ENCODE measurements around the gene IFI27.

The IFI27 gene

GRCh38 chr14:94088516-94088915 lies 22.0 kb upstream of the IFI27 start:
- no peak overlapping the region for H3K27ac Mint-ChIP-seq
- H3K4me3 Mint-ChIP-seq: no peak overlapping the region
- DNase-seq (no peak), ATAC-seq (replicated peaks) (no peak)
- no peaks in the 10 kb centered on the region for H3K27me3 Mint-ChIP-seq
- no peaks in the 10 kb centered on the region for H3K36me3 Mint-ChIP-seq (ENCODE audit: insufficient read depth)
- no peaks in the 10 kb centered on the region for H3K4me1 Mint-ChIP-seq (ENCODE audit: low read depth in 2 of 2)
- no peaks in the 10 kb centered on the region for H3K9me3 Mint-ChIP-seq

GRCh38 chr14:94089479-94089878 lies 21.1 kb upstream of the IFI27 start:
- Mint-ChIP-seq H3K27me3 (no peaks in the 10 kb centered on the region), H3K4me3 (no peak overlapping the region), H3K27ac (no peak overlapping the region), H3K9me3 (no peaks in the 10 kb centered on the region), H3K36me3 (ENCODE audit: insufficient read depth) (no peaks in the 10 kb centered on the region), H3K4me1 (ENCODE audit: low read depth in 2 of 2) (no peaks in the 10 kb centered on the region)
- DNase-seq (no peak), ATAC-seq (replicated peaks) (no peak)

- Mint-ChIP-seq H3K36me3 (ENCODE audit: insufficient read depth) (peaks cover under 1% of the 10 kb centered on the region), H3K27ac (no peak overlapping the region), H3K9me3 (no peaks in the 10 kb centered on the region), H3K4me1 (ENCODE audit: low read depth in 2 of 2) (no peaks in the 10 kb centered on the region), H3K4me3 (no peak overlapping the region), H3K27me3 (no peaks in the 10 kb centered on the region)
- ATAC-seq (replicated peaks) (no peak), DNase-seq (no peak)
These were observed 17.1 kb upstream of the IFI27 start for GRCh38 chr14:94093418-94093817.

- no peak overlapping the region for H3K4me3 Mint-ChIP-seq
- no peaks in the 10 kb centered on the region for H3K9me3 Mint-ChIP-seq
- no peak overlapping the region for H3K27ac Mint-ChIP-seq
- DNase-seq (no peak), ATAC-seq (replicated peaks) (no peak)
- no peaks in the 10 kb centered on the region for H3K27me3 Mint-ChIP-seq
- H3K36me3 Mint-ChIP-seq (ENCODE audit: insufficient read depth): peaks cover 4% of the 10 kb centered on the region
- H3K4me1 Mint-ChIP-seq (ENCODE audit: low read depth in 2 of 2): no peaks in the 10 kb centered on the region
These were observed 13.4 kb upstream of the IFI27 start for GRCh38 chr14:94097091-94097490.

GRCh38 chr14:94098326-94098992 lies 12.1 kb upstream of the IFI27 start:
- Mint-ChIP-seq H3K9me3 (no peaks in the 10 kb centered on the region), H3K4me1 (ENCODE audit: low read depth in 2 of 2) (no peaks in the 10 kb centered on the region), H3K4me3 (no peak overlapping the region), H3K27me3 (no peaks in the 10 kb centered on the region), H3K27ac (no peak overlapping the region), H3K36me3 (ENCODE audit: insufficient read depth) (peaks cover 4% of the 10 kb centered on the region)
- ATAC-seq (replicated peaks) (no peak), DNase-seq (no peak)

- no peaks in the 10 kb centered on the region for H3K27me3 Mint-ChIP-seq
- DNase-seq (no peak), ATAC-seq (replicated peaks) (no peak)
- H3K4me1 Mint-ChIP-seq (ENCODE audit: low read depth in 2 of 2): no peaks in the 10 kb centered on the region
- H3K4me3 Mint-ChIP-seq: no peak overlapping the region
- H3K27ac Mint-ChIP-seq: no peak overlapping the region
- H3K9me3 Mint-ChIP-seq: no peaks in the 10 kb centered on the region
- peaks cover 4% of the 10 kb centered on the region for H3K36me3 Mint-ChIP-seq (ENCODE audit: insufficient read depth)
These were observed 11.5 kb upstream of the IFI27 start for GRCh38 chr14:94099006-94099405.

GRCh38 chr14:94100847-94101246 lies 9.7 kb upstream of the IFI27 start:
- Mint-ChIP-seq H3K4me3 (no peak overlapping the region), H3K36me3 (ENCODE audit: insufficient read depth) (peaks cover 4% of the 10 kb centered on the region), H3K27ac (no peak overlapping the region), H3K27me3 (no peaks in the 10 kb centered on the region), H3K4me1 (ENCODE audit: low read depth in 2 of 2) (no peaks in the 10 kb centered on the region), H3K9me3 (no peaks in the 10 kb centered on the region)
- no peak for ATAC-seq (replicated peaks)
- no peak for DNase-seq

GRCh38 chr14:94101748-94102147 lies 8.8 kb upstream of the IFI27 start:
- no peak overlapping the region for H3K4me3 Mint-ChIP-seq
- no peaks in the 10 kb centered on the region for H3K9me3 Mint-ChIP-seq
- no peaks in the 10 kb centered on the region for H3K4me1 Mint-ChIP-seq (ENCODE audit: low read depth in 2 of 2)
- no peak overlapping the region for H3K27ac Mint-ChIP-seq
- peaks cover 4% of the 10 kb centered on the region for H3K36me3 Mint-ChIP-seq (ENCODE audit: insufficient read depth)
- ATAC-seq (replicated peaks): no peak
- no peak for DNase-seq
- H3K27me3 Mint-ChIP-seq: no peaks in the 10 kb centered on the region

- DNase-seq (no peak), ATAC-seq (replicated peaks) (no peak)
- no peaks in the 10 kb centered on the region for H3K9me3 Mint-ChIP-seq
- no peaks in the 10 kb centered on the region for H3K4me1 Mint-ChIP-seq (ENCODE audit: low read depth in 2 of 2)
- H3K27ac Mint-ChIP-seq: no peak overlapping the region
- H3K27me3 Mint-ChIP-seq: no peaks in the 10 kb centered on the region
- H3K36me3 Mint-ChIP-seq (ENCODE audit: insufficient read depth): peaks cover 4% of the 10 kb centered on the region
- no peak overlapping the region for H3K4me3 Mint-ChIP-seq
These were observed 7.6 kb upstream of the IFI27 start for GRCh38 chr14:94102768-94103482.

- Mint-ChIP-seq H3K36me3 (ENCODE audit: insufficient read depth) (peaks cover 1% of the 10 kb centered on the region), H3K9me3 (no peaks in the 10 kb centered on the region), H3K4me3 (no peak overlapping the region), H3K27ac (no peak overlapping the region), H3K27me3 (no peaks in the 10 kb centered on the region), H3K4me1 (ENCODE audit: low read depth in 2 of 2) (no peaks in the 10 kb centered on the region)
- ATAC-seq (replicated peaks) (no peak), DNase-seq (no peak)
These were observed 6.9 kb upstream of the IFI27 start for GRCh38 chr14:94103554-94104150.

GRCh38 chr14:94104731-94105130 lies 5.8 kb upstream of the IFI27 start:
- Mint-ChIP-seq H3K27me3 (no peaks in the 10 kb centered on the region), H3K36me3 (ENCODE audit: insufficient read depth) (no peaks in the 10 kb centered on the region), H3K27ac (no peak overlapping the region), H3K9me3 (no peaks in the 10 kb centered on the region), H3K4me3 (no peak overlapping the region), H3K4me1 (ENCODE audit: low read depth in 2 of 2) (no peaks in the 10 kb centered on the region)
- DNase-seq: no peak
- ATAC-seq (replicated peaks): no peak

GRCh38 chr14:94109915-94110250 lies 653 bp upstream of the IFI27 start:
- no peaks in the 10 kb centered on the region for H3K36me3 Mint-ChIP-seq (ENCODE audit: insufficient read depth)
- no peak overlapping the region for H3K27ac Mint-ChIP-seq
- no peaks in the 10 kb centered on the region for H3K9me3 Mint-ChIP-seq
- peaks cover 0 to 4% of the 10 kb centered on the region in 2 donors for H3K4me1 Mint-ChIP-seq (ENCODE audit: low read depth in 2 of 2)
- DNase-seq: no peak
- no peak overlapping the region for H3K4me3 Mint-ChIP-seq
- ATAC-seq (replicated peaks): no peak
- H3K27me3 Mint-ChIP-seq: peaks cover 27 to 33% of the 10 kb centered on the region in 2 donors

GRCh38 chr14:94111276-94112095 lies 950 bp downstream of the IFI27 start:
- no peak for DNase-seq
- H3K4me3 Mint-ChIP-seq: no peak overlapping the region
- H3K27me3 Mint-ChIP-seq: peaks cover 41 to 49% of the 10 kb centered on the region in 2 donors
- no peaks in the 10 kb centered on the region for H3K36me3 Mint-ChIP-seq (ENCODE audit: insufficient read depth)
- H3K9me3 Mint-ChIP-seq: no peaks in the 10 kb centered on the region
- H3K4me1 Mint-ChIP-seq (ENCODE audit: low read depth in 2 of 2): peaks cover 0 to 4% of the 10 kb centered on the region in 2 donors
- no peak for ATAC-seq (replicated peaks)
- no peak overlapping the region for H3K27ac Mint-ChIP-seq

All from effector memory CD8-positive, alpha-beta T cell (primary cell).